B cell (primary cell): ENCODE results near the gene ADGRF5.

Source experiments
- EZH2 ChIP-seq: IDR thresholded peaks from 2 replicates; pipeline ENCODE4 v1.6.1; 2012; ENCODE audit warnings: borderline replicate concordance, low read depth, mild to moderate bottlenecking, moderate library complexity, low read length; ENCODE audit not compliant: insufficient read depth, poor library complexity, severe bottlenecking
- TF ChIP-seq, protein P1 (sequence below): fragments of 200-600 bp; IDR thresholded peaks from one replicate; pipeline ENCODE4 v1.8.0; 2022; ENCODE audit warnings: antibody characterized with exemption, mild to moderate bottlenecking

DNA sequence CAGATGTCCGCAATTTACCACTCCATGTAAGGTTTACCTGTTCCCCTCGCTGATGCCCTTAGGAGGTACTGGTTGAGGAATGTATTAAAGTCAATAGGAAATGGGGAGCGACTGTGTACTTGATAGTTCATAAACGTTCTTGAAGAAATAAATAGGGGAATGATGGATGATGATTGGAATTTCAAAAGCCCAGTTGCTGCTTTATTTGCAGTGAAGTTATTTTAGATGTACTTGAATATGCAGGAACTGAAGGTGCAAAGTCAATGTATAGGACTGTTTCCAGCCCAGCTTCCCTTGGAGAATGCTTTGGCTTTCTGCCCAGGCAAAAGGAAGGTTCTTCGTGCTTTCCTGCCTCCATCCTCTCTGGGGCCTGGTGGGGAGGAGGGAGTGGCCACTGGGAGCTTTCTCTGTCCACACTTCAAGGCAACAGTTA, 19.8 kb downstream of the ADGRF5 start:
- TF ChIP-seq, protein P1, sequence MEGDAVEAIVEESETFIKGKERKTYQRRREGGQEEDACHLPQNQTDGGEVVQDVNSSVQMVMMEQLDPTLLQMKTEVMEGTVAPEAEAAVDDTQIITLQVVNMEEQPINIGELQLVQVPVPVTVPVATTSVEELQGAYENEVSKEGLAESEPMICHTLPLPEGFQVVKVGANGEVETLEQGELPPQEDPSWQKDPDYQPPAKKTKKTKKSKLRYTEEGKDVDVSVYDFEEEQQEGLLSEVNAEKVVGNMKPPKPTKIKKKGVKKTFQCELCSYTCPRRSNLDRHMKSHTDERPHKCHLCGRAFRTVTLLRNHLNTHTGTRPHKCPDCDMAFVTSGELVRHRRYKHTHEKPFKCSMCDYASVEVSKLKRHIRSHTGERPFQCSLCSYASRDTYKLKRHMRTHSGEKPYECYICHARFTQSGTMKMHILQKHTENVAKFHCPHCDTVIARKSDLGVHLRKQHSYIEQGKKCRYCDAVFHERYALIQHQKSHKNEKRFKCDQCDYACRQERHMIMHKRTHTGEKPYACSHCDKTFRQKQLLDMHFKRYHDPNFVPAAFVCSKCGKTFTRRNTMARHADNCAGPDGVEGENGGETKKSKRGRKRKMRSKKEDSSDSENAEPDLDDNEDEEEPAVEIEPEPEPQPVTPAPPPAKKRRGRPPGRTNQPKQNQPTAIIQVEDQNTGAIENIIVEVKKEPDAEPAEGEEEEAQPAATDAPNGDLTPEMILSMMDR = no peak
- TF ChIP-seq EZH2 = no peak
